Naive thymus-derived CD4-positive, alpha-beta T cell (primary cell): Measurements from ENCODE around the gene COX19. TPM values are rescaled to one million over a fixed set of nuclear protein-coding genes. Genes with fewer than 3 reads are reported as not detected.
"Not testable (repeated sequence)": the region's sequence is repeated elsewhere in the genome, so short reads cannot be mapped to it uniquely, and the experiment has no call there.

Source experiments
- ATAC-seq: fragments of 150-1000 bp; cut with Tn5 transposase; 2 replicates; pipeline ENCODE4 v1.10.0; 2021; ENCODE audit warnings: mild to moderate bottlenecking, moderate library complexity
- CTCF ChIA-PET: fragments of 350-600 bp; sonication (Branson Sonifier 250); formaldehyde crosslinking; loops from one replicate; lab custom pipeline; 2021; ENCODE audit warnings: antibody characterized with exemption; lab: Charles Lee
- POLR2A ChIA-PET: fragments of 350-600 bp; sonication (Branson Sonifier 250); formaldehyde crosslinking; loops from one replicate; lab custom pipeline; 2021; ENCODE audit warnings: antibody characterized with exemption, inconsistent platforms; lab: Charles Lee
- DNase-seq, 9 donors: peaks; one replicate each; pipeline versions ENCODE4 v3.0.0 to v3.0.0-alpha.2; 2020 to 2022; ENCODE audit warnings: mixed read lengths in 1 of 9
- H3K27ac ChIP-seq: one replicate; pipeline ENCODE4 v1.7.0; 2013; ENCODE audit warnings: mild to moderate bottlenecking, low read depth, low read length, moderate library complexity
- H3K27me3 ChIP-seq, 2 donors: one replicate each; pipeline ENCODE4 v1.7.0; 2013; ENCODE audit warnings: low read length in 2 of 2, mild to moderate bottlenecking in 2 of 2, moderate library complexity in 2 of 2; ENCODE audit not compliant: control insufficient read depth in 2 of 2, insufficient read depth in 2 of 2
- H3K36me3 ChIP-seq, 3 experiments: 1 replicate in 2 of 3; 2 replicates in 1 of 3; pipeline ENCODE4 v1.7.0; 2013; ENCODE audit warnings: low read length in 3 of 3, mild to moderate bottlenecking in 3 of 3, moderate library complexity in 1 of 3; ENCODE audit not compliant: insufficient read depth in 3 of 3, control insufficient read depth in 2 of 3
- H3K4me1 ChIP-seq, 2 donors: one replicate each; pipeline ENCODE4 v1.7.0; 2013; ENCODE audit warnings: low read length in 2 of 2, mild to moderate bottlenecking in 2 of 2, moderate library complexity in 1 of 2; ENCODE audit not compliant: control insufficient read depth in 2 of 2, insufficient read depth in 2 of 2
- H3K4me3 ChIP-seq: 2 replicates; pipeline ENCODE4 v1.7.0; 2013; ENCODE audit warnings: mild to moderate bottlenecking, low read length
- H3K9me3 ChIP-seq, 3 experiments: 1 replicate in 2 of 3; 2 replicates in 1 of 3; pipeline ENCODE4 v1.7.0; 2013; ENCODE audit warnings: low read length in 3 of 3; ENCODE audit not compliant: control insufficient read depth in 2 of 3
- H3K27ac Mint-ChIP-seq, 9 donors: one replicate each; pipeline ENCODE4 v1.8.0; 2020 to 2022; ENCODE audit warnings: mixed read lengths in 9 of 9, mild to moderate bottlenecking in 8 of 9, moderate library complexity in 5 of 9, inconsistent platforms in 2 of 9
- H3K27me3 Mint-ChIP-seq, 5 donors: one replicate each; pipeline ENCODE4 v1.8.0; 2021 to 2022; ENCODE audit warnings: mixed read lengths in 5 of 5, mild to moderate bottlenecking in 1 of 5
- H3K36me3 Mint-ChIP-seq, 5 donors: one replicate each; pipeline ENCODE4 v1.8.0; 2020 to 2022; ENCODE audit warnings: mixed read lengths in 5 of 5, mild to moderate bottlenecking in 3 of 5, inconsistent platforms in 1 of 5
- H3K4me1 Mint-ChIP-seq, 7 donors: one replicate each; pipeline ENCODE4 v1.8.0; 2020 to 2022; ENCODE audit warnings: mixed read lengths in 7 of 7, mild to moderate bottlenecking in 3 of 7, inconsistent platforms in 1 of 7
- H3K4me3 Mint-ChIP-seq, 10 donors: one replicate each; pipeline ENCODE4 v1.8.0; 2020 to 2022; ENCODE audit warnings: mild to moderate bottlenecking in 10 of 10, mixed read lengths in 10 of 10, moderate library complexity in 6 of 10, inconsistent platforms in 2 of 10
- H3K9me3 Mint-ChIP-seq, 11 donors: one replicate each; pipeline ENCODE4 v1.8.0; 2020 to 2022; ENCODE audit warnings: mixed read lengths in 11 of 11, mild to moderate bottlenecking in 4 of 11, inconsistent platforms in 1 of 11, moderate library complexity in 1 of 11
- intact Hi-C, 2 donors: fragments of 100-400 bp; cut with micrococcal nuclease; formaldehyde crosslinking; loops; one replicate each; pipeline ENCODE4 v1.15.1; 2023
- polyA plus RNA-seq, 2 donors: library from polyadenylated mRNA; unstranded; fragments of 300-500 nt; fragmentation: Illumina TruSeq; gene quantifications; one replicate each; pipeline ENCODE4 v1.2.3, GENCODE V29; 2021
- total RNA-seq, 6 experiments: library from RNA in 5 of 6; stranded (reverse) in 5 of 6; gene quantifications; 1 replicate in 5 of 6; 2 replicates in 1 of 6; pipeline ENCODE4 v1.2.3 and lab custom pipeline; 2021 to 2026

The COX19 gene
- total and polyA plus RNA-seq, 7 experiments from 2014 or later = 18.3 to 48.2 (median 45.1) TPM

DNA sequence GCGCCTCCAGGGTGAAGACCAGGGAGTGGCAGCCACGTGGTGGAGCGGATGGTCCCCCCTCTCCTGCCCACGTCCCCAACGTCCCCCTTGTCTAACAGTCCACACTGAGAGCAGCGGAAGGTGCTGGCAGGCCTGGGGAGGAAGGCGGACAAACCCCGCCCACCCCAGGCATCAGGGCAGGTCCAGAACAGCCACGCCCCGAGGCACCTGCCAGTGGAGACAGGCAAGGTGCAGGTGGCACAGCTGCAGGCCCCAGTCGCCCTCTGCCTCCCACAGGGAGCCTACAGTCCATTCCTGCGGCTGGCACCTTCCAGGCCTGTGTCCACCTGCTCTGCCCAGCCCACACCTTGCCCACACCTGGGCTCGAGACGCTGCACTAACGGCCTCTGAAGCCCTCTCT is 32.6 kb upstream of the COX19 start:
- H3K36me3 Mint-ChIP-seq = peaks cover 0 to 14% (median 4%) of the 10 kb centered on the region in 5 donors
- ATAC-seq (no peak), DNase-seq (no peak)
- Histone ChIP-seq H3K27me3 (no peaks in the 10 kb centered on the region), H3K9me3 (no peaks in the 10 kb centered on the region), H3K27ac (no peak overlapping the region), H3K4me3 (no peak overlapping the region), H3K4me1 (peaks cover 5 to 10% of the 10 kb centered on the region in 2 donors), H3K36me3 (peaks cover 0 to 33% (median 0%) of the 10 kb centered on the region in 3 experiments)
- H3K27ac Mint-ChIP-seq = no peak overlapping the region
- H3K4me3 Mint-ChIP-seq = no peak overlapping the region
- intact Hi-C loops = no loop called here
- ChIA-PET POLR2A (no interaction called here), CTCF (no interaction called here)
- peaks cover 6 to 12% (median 10%) of the 10 kb centered on the region in 7 donors for H3K4me1 Mint-ChIP-seq
- H3K27me3 Mint-ChIP-seq = no peaks in the 10 kb centered on the region
- peaks cover 0 to 4% (median 0%) of the 10 kb centered on the region in 11 donors for H3K9me3 Mint-ChIP-seq

- no peak overlapping the region for H3K4me3 Mint-ChIP-seq
- Histone ChIP-seq H3K4me1 (no peaks in the 10 kb centered on the region), H3K9me3 (no peaks in the 10 kb centered on the region), H3K36me3 (peaks cover 0 to 33% (median 0%) of the 10 kb centered on the region in 3 experiments), H3K4me3 (no peak overlapping the region), H3K27ac (no peak overlapping the region), H3K27me3 (no peaks in the 10 kb centered on the region)
- H3K4me1 Mint-ChIP-seq = peaks cover 0 to 8% (median 0%) of the 10 kb centered on the region in 7 donors
- ChIA-PET CTCF (interaction anchor here (0.6 to 1.2 kb wide), 2 partner anchors 61 to 642 kb away, joined by 3 to 4 read pairs; no protein-coding TSS in a partner anchor), POLR2A (no interaction called here)
- no peak overlapping the region for H3K27ac Mint-ChIP-seq
- ATAC-seq (no peak), DNase-seq (no peak)
- no peaks in the 10 kb centered on the region for H3K27me3 Mint-ChIP-seq
- H3K9me3 Mint-ChIP-seq = peaks cover 0 to 3% (median 0%) of the 10 kb centered on the region in 11 donors
- H3K36me3 Mint-ChIP-seq = peaks cover 0 to 17% (median 4%) of the 10 kb centered on the region in 5 donors
- intact Hi-C loops = no loop called here
Measured at GRCh38 chr7:1005303-1005702, 30.0 kb upstream of the COX19 start.

GRCh38 chr7:1004018-1004852 is 28.9 kb upstream of the COX19 start:
- Mint-ChIP-seq H3K36me3 (peaks cover 0 to 12% (median 2%) of the 10 kb centered on the region in 5 donors), H3K9me3 (peaks cover 0 to 3% (median 0%) of the 10 kb centered on the region in 11 donors), H3K4me1 (peaks cover 0 to 5% (median 0%) of the 10 kb centered on the region in 7 donors), H3K27me3 (no peaks in the 10 kb centered on the region), H3K27ac (no peak overlapping the region), H3K4me3 (no peak overlapping the region)
- H3K27ac ChIP-seq = no peak overlapping the region
- CTCF ChIA-PET = no interaction called here
- peaks cover 0 to 30% (median 0%) of the 10 kb centered on the region in 3 experiments for H3K36me3 ChIP-seq
- H3K27me3 ChIP-seq = no peaks in the 10 kb centered on the region
- DNase-seq = no peak
- no peaks in the 10 kb centered on the region for H3K4me1 ChIP-seq
- peak; percentile 32 for ATAC-seq
- POLR2A ChIA-PET = interaction anchor here (0.8 kb wide), 1 partner anchor 41 kb away, joined by 3 read pairs; no protein-coding TSS in a partner anchor
- H3K9me3 ChIP-seq = no peaks in the 10 kb centered on the region
- intact Hi-C loops = no loop called here
- H3K4me3 ChIP-seq = no peak overlapping the region

DNA sequence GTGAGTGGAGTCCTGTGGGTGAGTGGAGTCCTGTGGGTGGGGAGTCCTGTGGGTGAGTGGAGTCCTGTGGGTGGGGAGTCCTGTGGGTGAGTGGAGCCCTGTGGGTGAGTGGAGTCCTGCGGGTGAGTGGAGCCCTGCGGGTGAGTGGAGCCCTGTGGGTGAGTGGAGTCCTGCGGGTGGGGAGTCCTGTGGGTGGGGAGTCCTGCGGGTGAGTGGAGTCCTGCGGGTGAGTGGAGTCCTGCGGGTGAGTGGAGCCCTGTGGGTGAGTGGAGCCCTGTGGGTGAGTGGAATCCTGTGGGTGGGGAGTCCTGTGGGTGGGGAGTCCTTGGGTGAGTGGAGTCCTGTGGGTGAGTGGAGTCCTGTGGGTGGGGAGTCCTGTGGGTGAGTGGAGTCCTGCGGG is 27.1 kb upstream of the COX19 start:
- ATAC-seq, H3K9me3 Mint-ChIP-seq: not testable (repeated sequence)

DNA sequence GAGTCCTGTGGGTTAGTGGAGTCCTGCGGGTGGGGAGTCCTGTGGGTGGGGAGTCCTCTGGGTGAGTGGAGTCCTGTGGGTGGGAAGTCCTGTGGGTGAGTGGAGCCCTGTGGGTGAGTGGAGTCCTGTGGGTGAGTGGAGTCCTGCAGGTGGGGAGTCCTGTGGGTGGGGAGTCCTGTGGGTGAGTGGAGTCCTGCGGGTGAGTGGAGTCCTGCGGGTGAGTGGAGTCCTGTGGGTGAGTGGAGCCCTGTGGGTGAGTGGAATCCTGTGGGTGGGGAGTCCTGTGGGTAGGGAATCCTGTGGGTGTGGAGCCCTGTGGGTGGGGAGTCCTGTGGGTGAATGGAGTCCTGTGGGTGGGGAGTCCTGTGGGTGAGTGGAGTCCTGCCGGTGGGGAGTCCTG is 26.7 kb upstream of the COX19 start:
- ATAC-seq, H3K27ac Mint-ChIP-seq, H3K36me3 Mint-ChIP-seq, H3K27me3 ChIP-seq, H3K4me3 ChIP-seq, H3K9me3 Mint-ChIP-seq, POLR2A ChIA-PET, H3K4me1 Mint-ChIP-seq, H3K4me1 ChIP-seq, H3K27ac ChIP-seq, CTCF ChIA-PET, DNase-seq, H3K27me3 Mint-ChIP-seq, intact Hi-C loops, H3K4me3 Mint-ChIP-seq, H3K9me3 ChIP-seq: not testable (repeated sequence)
- peaks cover 0 to 26% (median 0%) of the 10 kb centered on the region in 3 experiments for H3K36me3 ChIP-seq

More for the DNA sequence above, 27.1 kb upstream of the COX19 start:
- H3K27me3 ChIP-seq, H3K9me3 ChIP-seq, H3K27me3 Mint-ChIP-seq, H3K27ac ChIP-seq, H3K4me1 Mint-ChIP-seq, DNase-seq, H3K4me1 ChIP-seq, H3K4me3 Mint-ChIP-seq, CTCF ChIA-PET, intact Hi-C loops, H3K36me3 Mint-ChIP-seq, POLR2A ChIA-PET, H3K27ac Mint-ChIP-seq, H3K4me3 ChIP-seq: not testable (repeated sequence)
- peaks cover 0 to 26% (median 0%) of the 10 kb centered on the region in 3 experiments for H3K36me3 ChIP-seq

GRCh38 chr7:1001069-1001770 is 25.9 kb upstream of the COX19 start:
- intact Hi-C loops, ATAC-seq, H3K27me3 ChIP-seq, H3K9me3 Mint-ChIP-seq, H3K4me3 Mint-ChIP-seq, DNase-seq, H3K4me1 Mint-ChIP-seq, CTCF ChIA-PET, POLR2A ChIA-PET, H3K36me3 Mint-ChIP-seq, H3K27me3 Mint-ChIP-seq, H3K4me3 ChIP-seq, H3K9me3 ChIP-seq, H3K4me1 ChIP-seq, H3K27ac ChIP-seq: not testable (repeated sequence)
- H3K27ac Mint-ChIP-seq = peak overlapping the region in 1 of 9 donors; percentile 33
- peaks cover 0 to 28% (median 0%) of the 10 kb centered on the region in 3 experiments for H3K36me3 ChIP-seq
